IPS-NIHi7 (cell line): Measurements from ENCODE around the gene PSEN1.
"Not testable (repeated sequence)": the region's sequence is repeated elsewhere in the genome, so short reads cannot be mapped to it uniquely, and the experiment has no call there.

Experiments
- DNase-seq: peaks from one replicate; pipeline ENCODE4 v3.0.0; 2012; ENCODE audit warnings: mixed read lengths; ENCODE audit errors: extremely low spot score

Gene PSEN1

GRCh38 chr14:73166399-73166798 is 30.1 kb downstream of the PSEN1 start:
- no peak for DNase-seq

GRCh38 chr14:73167727-73168126 is 31.4 kb downstream of the PSEN1 start:
- DNase-seq, result no peak

GRCh38 chr14:73168274-73168673 is 32.0 kb downstream of the PSEN1 start:
- no peak for DNase-seq

- no peak for DNase-seq
Measured at GRCh38 chr14:73168691-73169090, 32.4 kb downstream of the PSEN1 start.

GRCh38 chr14:73169855-73170254 is 33.5 kb downstream of the PSEN1 start:
- DNase-seq, result not testable (repeated sequence)

- no peak for DNase-seq
Measured at GRCh38 chr14:73170686-73171085, 34.4 kb downstream of the PSEN1 start.

DNA sequence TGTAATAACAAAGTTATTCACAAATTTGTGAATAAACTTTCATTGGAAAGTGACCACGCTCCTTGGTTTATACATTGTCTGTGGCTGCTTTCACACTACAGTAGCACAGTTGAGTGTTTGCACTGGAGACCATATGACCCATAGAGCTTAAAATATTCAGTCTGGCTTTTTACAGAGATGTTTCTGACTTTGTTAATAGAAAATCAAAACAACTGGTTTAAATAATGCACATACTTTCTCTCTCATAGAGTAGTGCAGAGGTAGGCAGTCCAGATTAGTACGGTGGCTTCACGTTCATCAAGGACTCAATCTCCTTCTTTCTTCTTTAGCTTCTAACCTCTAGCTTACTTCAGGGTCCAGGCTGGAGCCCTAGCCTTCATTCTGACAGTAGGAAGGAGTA is 36.2 kb downstream of the PSEN1 start:
- no peak for DNase-seq

DNA sequence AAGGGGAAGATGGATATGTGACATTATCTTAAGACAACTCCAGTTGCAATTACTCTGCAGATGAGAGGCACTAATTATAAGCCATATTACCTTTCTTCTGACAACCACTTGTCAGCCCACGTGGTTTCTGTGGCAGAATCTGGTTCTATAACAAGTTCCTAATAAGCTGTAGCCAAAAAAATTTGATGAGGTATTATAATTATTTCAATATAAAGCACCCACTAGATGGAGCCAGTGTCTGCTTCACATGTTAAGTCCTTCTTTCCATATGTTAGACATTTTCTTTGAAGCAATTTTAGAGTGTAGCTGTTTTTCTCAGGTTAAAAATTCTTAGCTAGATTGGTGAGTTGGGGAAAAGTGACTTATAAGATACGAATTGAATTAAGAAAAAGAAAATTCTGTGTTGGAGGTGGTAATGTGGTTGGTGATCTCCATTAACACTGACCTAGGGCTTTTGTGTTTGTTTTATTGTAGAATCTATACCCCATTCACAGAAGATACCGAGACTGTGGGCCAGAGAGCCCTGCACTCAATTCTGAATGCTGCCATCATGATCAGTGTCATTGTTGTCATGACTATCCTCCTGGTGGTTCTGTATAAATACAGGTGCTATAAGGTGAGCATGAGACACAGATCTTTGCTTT is 36.9 kb downstream of the PSEN1 start:
- no peak for DNase-seq

DNA sequence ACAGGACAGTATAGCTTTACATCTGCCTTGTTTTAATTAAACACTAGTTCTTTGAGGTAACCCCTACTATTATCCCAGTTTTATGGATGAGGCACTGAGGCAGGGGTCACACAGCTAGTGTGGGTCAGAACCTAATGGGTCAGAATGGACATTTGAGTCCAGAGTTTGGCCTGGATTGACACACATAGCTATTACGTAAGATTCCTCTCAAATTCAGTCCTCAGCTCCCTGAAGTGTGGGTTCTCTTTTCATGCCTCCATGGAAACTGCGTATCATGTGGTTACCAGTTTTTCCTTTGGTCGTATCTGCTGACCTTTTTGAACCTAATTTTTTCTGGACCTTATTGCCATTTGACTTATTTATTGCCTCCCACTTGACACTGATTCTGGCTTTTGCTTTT is 40.4 kb downstream of the PSEN1 start:
- no peak for DNase-seq

- DNase-seq, result no peak
Measured at GRCh38 chr14:73180385-73180805, 44.1 kb downstream of the PSEN1 start.

GRCh38 chr14:73180969-73181368 is 44.7 kb downstream of the PSEN1 start:
- DNase-seq, result not testable (repeated sequence)

- DNase-seq, result no peak
Measured at GRCh38 chr14:73188501-73188911, 52.2 kb downstream of the PSEN1 start.

DNA sequence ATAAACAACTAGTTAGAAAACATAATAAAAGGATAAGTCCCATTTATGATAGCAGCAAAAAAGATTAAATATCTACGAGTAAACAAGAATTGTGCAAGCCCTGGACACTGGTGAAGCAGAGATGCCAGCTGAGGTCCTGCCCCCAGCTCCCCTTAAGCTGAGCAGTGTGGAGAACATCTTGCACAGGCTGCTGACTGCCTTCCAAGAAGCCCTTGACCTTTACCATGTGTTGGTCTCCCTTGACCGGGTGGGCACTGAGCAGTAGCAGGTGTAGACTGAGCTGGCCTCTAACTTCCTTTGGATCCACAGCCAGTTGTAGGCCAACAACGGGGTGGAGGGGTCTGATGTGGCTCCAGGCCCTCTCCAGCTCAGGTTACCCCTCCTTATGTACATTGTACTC is 53.3 kb downstream of the PSEN1 start:
- DNase-seq, result no peak

- no peak for DNase-seq
Measured at GRCh38 chr14:73191441-73191840, 55.1 kb downstream of the PSEN1 start.

DNA sequence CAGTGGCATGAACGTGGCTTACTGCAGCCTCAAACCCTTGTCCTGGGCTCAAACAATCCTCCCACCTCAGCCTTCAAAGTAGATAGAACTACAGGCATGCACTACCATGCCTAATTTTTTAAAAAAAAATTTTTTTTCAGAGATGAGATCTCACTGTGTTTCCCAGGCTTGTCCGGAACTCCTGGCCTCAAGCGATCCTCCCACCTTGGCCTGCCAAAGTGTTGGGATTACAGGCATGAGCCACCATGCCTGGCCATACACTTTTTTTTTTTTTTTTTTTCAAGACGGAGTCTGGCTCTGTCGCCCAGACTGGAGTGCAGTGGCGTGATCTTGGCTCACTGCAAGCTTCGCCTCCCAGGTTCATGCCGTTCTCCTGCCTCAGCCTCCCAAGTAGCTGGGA is 58.0 kb downstream of the PSEN1 start:
- DNase-seq, result not testable (repeated sequence)

- no peak for DNase-seq
Measured at GRCh38 chr14:73198253-73198652, 61.9 kb downstream of the PSEN1 start.

DNA sequence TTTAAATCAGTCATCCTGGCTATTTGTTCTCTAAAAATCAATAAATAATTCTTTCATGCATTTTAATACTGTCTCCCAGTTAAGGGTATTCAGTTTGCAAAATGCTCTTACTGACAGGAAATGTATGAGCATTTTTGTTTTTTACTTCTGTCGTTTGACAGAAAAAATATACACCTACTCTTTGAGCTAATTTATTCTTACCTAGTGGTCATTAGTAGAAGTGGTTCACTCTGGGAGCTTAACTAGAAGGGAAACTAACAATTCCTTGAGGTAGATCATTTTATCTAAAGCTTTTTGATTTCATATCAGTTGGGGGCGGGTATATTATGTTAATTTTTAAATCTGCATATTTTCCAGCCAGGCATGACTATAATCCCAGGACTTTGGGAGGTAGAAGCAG is 67.2 kb downstream of the PSEN1 start:
- DNase-seq, result no peak

- DNase-seq, result no peak
Measured at GRCh38 chr14:73207615-73208014, 71.3 kb downstream of the PSEN1 start.

DNA sequence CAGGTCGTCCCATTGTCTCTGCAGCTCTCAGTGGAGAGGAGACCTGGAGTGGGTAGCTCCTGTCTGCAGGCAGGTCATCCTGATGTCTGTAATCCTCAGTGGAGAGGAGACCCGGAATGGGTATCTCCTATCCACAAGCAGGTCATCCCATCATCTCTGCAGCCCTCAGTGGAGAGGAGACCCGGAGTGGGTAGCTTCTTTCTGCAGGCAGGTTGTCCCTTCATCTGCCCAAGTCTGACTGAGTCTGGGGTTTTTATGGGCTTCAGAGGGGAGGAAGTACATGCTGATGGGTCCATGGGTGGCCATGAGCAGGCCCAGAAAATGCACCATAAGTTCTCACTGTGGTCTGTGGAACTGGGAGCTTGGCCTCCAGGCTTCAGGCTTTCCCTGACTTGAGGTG is 72.1 kb downstream of the PSEN1 start:
- no peak for DNase-seq

GRCh38 chr14:73208846-73209245 is 72.5 kb downstream of the PSEN1 start:
- no peak for DNase-seq

DNA sequence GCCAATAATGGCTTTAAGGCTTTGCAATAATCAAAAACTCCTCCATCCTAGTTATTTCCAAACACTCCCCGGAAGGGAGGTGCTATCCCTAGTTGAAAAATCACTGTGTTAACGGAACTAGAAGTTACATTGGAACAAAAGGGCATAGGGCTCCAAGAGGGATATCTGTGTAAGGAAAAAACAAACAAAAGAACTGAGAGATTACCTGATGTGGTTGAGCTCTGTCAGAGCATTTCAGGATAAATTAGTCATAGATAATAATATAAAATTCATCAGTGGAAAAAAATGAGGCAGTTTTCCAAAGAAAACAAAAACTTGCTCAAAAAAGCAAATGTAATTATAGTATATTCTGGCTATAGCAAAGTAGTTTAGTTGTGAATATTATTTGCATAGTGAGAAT is 73.6 kb downstream of the PSEN1 start:
- DNase-seq, result no peak

DNA sequence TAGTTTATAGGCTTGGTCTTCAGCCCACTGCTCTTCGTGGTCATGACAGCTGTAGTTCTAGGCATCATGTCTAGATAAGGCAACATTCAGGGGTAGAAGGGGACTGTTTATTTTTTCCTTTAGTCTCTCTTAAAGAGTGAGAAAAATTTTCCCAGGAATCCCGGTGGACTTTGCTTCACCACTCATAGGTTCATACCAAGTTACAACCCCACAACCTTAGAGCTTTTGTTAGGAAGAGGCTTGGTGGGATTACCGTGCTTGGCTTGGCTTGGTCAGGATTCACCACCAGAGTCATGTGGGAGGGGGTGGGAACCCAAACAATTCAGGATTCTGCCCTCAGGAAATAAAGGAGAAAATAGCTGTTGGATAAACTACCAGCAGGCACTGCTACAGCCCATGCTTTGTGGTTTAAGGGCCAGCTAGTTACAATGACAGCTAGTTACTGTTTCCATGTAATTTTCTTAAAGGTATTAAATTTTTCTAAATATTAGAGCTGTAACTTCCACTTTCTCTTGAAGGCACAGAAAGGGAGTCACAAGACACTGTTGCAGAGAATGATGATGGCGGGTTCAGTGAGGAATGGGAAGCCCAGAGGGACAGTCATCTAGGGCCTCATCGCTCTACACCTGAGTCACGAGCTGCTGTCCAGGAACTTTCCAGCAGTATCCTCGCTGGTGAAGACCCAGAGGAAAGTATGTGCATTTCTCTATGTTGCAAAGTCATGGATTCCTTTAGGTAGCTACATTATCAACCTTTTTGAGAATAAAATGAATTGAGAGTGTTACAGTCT is 75.1 kb downstream of the PSEN1 start:
- no peak for DNase-seq

GRCh38 chr14:73216030-73216429 is 79.7 kb downstream of the PSEN1 start:
- DNase-seq, result no peak
